ENCODE data around the gene CALR.

GRCh38 chr19:12944104-12944674 lies 5.8 kb downstream of the CALR start:
- no peak for TF ChIP-seq EZH2 (IDR thresholded peaks at IDR 0.05; ENCODE audit: insufficient read depth, poor library complexity, severe bottlenecking)
- no peak for TF ChIP-seq EZH2phosphoT487 (IDR thresholded peaks at IDR 0.05; ENCODE audit: insufficient read depth, low read depth)
